Esophagus squamous epithelium (tissue), 5 donors: Measurements from ENCODE around the gene ZSWIM4. TPM values are rescaled to one million over a fixed set of nuclear protein-coding genes. Genes with fewer than 3 reads are reported as not detected.

Source experiments
- DNase-seq: peaks from one replicate; lab custom pipeline; 2025; lab: John Stamatoyannopoulos, UW
- H3K27ac ChIP-seq, 4 donors: fragments of 200-600 bp; sonication (generic); one replicate each; pipeline ENCODE4 v1.5.1; 2016 to 2019; ENCODE audit warnings: mild to moderate bottlenecking in 1 of 4
- H3K27me3 ChIP-seq, 4 donors: fragments of 200-600 bp; sonication (generic); 1 replicate in 3 of 4; 2 replicates in 1 of 4; pipeline versions ENCODE4 v1.5.1 to v1.6.0; 2017 to 2021; ENCODE audit warnings: antibody characterized with exemption in 1 of 4
- H3K36me3 ChIP-seq, 3 donors: fragments of 200-600 bp; sonication (generic); one replicate each; pipeline ENCODE4 v1.5.1; 2016 to 2019
- H3K4me1 ChIP-seq, 3 donors: fragments of 200-600 bp; sonication (generic); one replicate each; pipeline ENCODE4 v1.5.1; 2017 to 2019
- H3K4me3 ChIP-seq, 4 donors: fragments of 200-600 bp; sonication (generic); 1 replicate in 3 of 4; 2 replicates in 1 of 4; pipeline ENCODE4 v1.5.1; 2016 to 2019; ENCODE audit warnings: mild to moderate bottlenecking in 2 of 4, moderate library complexity in 1 of 4
- H3K9me3 ChIP-seq, 3 donors: fragments of 200-600 bp; sonication (generic); one replicate each; pipeline ENCODE4 v1.5.1; 2016 to 2019
- POLR2A ChIP-seq, 4 donors: fragments of 450-650 bp; IDR thresholded peaks; one replicate each; pipeline ENCODE4 v1.6.1; 2017; ENCODE audit warnings: antibody characterized with exemption in 4 of 4, mild to moderate bottlenecking in 4 of 4, moderate library complexity in 3 of 4
- WGBS, 2 donors: methylation state at CpG; one replicate each; pipeline ENCODE4 v1.1.5; 2018; 5-methylcytosine and 5-hydroxymethylcytosine counted together
- intact Hi-C: fragments of 100-400 bp; cut with DNase I; formaldehyde crosslinking; loops from one replicate; pipeline ENCODE4 v1.15.0; 2022
- total RNA-seq, 4 donors: library from RNA; depleted of rRNA; stranded (reverse); fragments of >200 nt; gene quantifications; one replicate each; pipeline ENCODE4 v1.1.0, GENCODE V29; 2016
- TF ChIP-seq, protein P1 (sequence below), 6 experiments: fragments of 450-650 bp in 4 of 6; fragments of 200-600 bp in 2 of 6; sonication (generic) in 2 of 6; IDR thresholded peaks; one replicate each; pipeline ENCODE4 v1.5.1; 2016 to 2019; ENCODE audit warnings: antibody characterized with exemption in 6 of 6, mild to moderate bottlenecking in 4 of 6, moderate library complexity in 4 of 6
- donor health status: DM: yes; HTN: yes; CAD: no.

Gene ZSWIM4
- total RNA-seq, 4 donors from 2014 or later: 7.2 to 41.4 (median 16.9) TPM

DNA sequence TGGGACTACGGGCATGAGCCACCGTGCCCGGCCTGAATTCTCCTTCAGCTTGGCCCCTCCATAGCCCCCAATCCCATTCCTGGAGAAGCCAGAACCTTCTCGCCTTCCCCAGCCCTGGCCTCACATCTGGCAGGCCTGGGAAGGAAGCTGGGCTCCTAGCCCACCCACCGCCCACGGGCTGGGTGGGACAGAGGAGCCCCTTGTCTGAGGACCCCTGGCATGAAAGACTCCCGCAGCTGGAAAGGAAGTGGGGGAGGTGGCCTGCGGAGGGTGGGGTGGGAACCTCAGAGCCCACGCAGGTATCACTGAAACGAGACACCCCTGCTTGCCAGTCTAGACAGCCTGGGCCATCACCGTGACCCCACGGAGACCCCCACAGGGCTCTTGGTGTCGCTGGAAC is 74.0 kb downstream of the ZSWIM4 start:
- Histone ChIP-seq H3K27ac (no peak overlapping the region), H3K9me3 (no peaks in the 10 kb centered on the region), H3K36me3 (no peaks in the 10 kb centered on the region), H3K4me1 (peaks cover 11 to 42% (median 18%) of the 10 kb centered on the region in 3 donors), H3K4me3 (no peak overlapping the region), H3K27me3 (peaks cover 0 to 25% (median 0%) of the 10 kb centered on the region in 4 donors)
- 84 to 87% methylated on average over 8 to 10 of the region's 13 CpGs for WGBS, 2 donors
- DNase-seq: no peak
- TF ChIP-seq, protein P1, sequence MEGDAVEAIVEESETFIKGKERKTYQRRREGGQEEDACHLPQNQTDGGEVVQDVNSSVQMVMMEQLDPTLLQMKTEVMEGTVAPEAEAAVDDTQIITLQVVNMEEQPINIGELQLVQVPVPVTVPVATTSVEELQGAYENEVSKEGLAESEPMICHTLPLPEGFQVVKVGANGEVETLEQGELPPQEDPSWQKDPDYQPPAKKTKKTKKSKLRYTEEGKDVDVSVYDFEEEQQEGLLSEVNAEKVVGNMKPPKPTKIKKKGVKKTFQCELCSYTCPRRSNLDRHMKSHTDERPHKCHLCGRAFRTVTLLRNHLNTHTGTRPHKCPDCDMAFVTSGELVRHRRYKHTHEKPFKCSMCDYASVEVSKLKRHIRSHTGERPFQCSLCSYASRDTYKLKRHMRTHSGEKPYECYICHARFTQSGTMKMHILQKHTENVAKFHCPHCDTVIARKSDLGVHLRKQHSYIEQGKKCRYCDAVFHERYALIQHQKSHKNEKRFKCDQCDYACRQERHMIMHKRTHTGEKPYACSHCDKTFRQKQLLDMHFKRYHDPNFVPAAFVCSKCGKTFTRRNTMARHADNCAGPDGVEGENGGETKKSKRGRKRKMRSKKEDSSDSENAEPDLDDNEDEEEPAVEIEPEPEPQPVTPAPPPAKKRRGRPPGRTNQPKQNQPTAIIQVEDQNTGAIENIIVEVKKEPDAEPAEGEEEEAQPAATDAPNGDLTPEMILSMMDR (IDR thresholded peaks at IDR 0.05): no peak
- no peak for TF ChIP-seq POLR2A (IDR thresholded peaks at IDR 0.05)
- intact Hi-C loops: loop anchor here (10.0 kb wide), 1 partner anchor 274 kb away; no protein-coding TSS in a partner anchor

DNA sequence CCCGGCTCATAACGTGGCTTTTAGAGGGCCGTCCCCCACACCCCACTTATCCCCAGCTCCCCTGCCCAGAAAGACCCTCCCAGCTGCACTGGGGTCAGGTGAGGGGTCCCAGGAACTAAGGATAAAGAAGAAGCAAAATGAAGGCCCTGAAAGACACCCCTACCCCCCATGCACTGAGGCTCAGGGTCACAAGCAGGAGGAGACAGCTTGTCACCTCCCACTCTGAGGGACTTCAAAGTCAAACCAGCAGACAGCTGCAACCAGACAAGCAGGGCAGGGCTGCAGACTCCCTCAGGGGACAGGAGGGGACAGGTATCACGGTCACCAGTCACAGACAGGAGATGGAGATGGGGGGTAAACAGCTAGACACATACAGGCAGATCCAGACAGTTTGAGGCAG is 75.6 kb downstream of the ZSWIM4 start:
- Histone ChIP-seq H3K36me3 (no peaks in the 10 kb centered on the region), H3K27me3 (peaks cover 0 to 13% (median 0%) of the 10 kb centered on the region in 4 donors), H3K9me3 (no peaks in the 10 kb centered on the region), H3K4me1 (peaks cover 10 to 28% (median 11%) of the 10 kb centered on the region in 3 donors), H3K27ac (no peak overlapping the region), H3K4me3 (no peak overlapping the region)
- no peak for DNase-seq
- intact Hi-C loops: no loop called here
- WGBS, 2 donors: 56 to 90% methylated on average over 1 to 3 of the region's 4 CpGs
- TF ChIP-seq, protein P1 (IDR thresholded peaks at IDR 0.05): no peak
- TF ChIP-seq POLR2A (IDR thresholded peaks at IDR 0.05): no peak

DNA sequence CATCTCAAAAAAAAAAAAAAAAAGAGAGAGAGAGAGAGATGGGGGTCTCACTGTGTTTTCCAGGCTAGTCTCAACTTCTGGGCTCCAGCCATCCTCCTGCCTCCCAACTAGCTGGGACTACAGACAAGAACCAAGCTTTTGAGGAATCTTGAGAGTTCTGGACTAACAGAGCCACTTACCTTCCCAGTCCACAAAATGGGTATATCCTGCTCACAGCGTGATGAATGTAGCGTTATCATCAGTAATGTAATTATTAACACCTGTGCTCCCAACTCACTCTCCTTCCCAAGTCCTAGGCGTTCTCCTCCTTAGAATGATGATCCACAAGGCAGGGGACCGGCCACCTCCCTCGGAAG is 77.1 kb downstream of the ZSWIM4 start:
- Histone ChIP-seq H3K4me1 (peaks cover 5 to 21% (median 5%) of the 10 kb centered on the region in 3 donors), H3K36me3 (no peaks in the 10 kb centered on the region), H3K9me3 (no peaks in the 10 kb centered on the region), H3K4me3 (peak overlapping the region in 3 of 4 donors; percentile 46 to 69 (median 54)), H3K27ac (no peak overlapping the region), H3K27me3 (peaks cover 0 to 6% (median 0%) of the 10 kb centered on the region in 4 donors)
- no peak for DNase-seq
- intact Hi-C loops: no loop called here
- TF ChIP-seq, protein P1 (IDR thresholded peaks at IDR 0.05): no peak
- TF ChIP-seq POLR2A (IDR thresholded peaks at IDR 0.05): no peak
- 44 to 47% methylated on average over 2 of the region's 5 CpGs for WGBS, 2 donors

DNA sequence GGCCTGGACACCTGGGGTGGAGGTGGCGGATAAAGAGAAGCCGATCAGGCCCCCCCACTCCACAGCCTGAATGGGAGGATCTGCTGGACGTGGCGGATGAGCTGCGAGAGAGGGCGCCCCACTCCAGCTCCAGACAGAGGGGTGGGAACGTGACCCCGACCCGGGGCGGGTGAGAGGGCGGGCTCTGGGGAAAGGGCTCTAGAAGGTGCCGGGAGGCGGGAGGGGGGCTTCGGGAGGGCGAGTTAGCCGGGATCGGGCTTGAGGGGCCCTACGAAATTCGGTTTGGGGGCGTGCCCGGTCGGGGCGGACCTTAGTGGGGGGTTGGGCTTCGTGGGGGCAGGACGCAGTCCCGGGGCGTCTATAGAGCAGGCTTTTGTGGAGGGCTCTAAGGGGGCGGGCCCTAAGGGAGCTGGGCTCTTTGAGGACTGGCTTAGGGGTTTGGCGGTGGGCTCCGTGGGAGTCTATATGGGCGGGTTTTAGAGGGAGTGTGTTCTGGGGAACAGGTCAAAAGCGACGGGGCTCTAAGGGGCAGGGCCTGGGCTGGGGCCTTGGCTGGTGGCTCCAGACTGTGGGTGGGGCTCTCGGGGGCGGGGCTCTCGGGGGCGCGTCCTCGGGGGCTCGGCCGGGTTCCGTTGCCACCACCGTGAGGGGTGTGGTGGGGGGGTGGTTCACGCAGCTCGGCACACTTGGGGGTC is 77.6 kb downstream of the ZSWIM4 start:
- H3K4me3 ChIP-seq: peak overlapping the region; percentile 26 to 69 (median 50)
- peaks cover 0 to 6% (median 0%) of the 10 kb centered on the region in 4 donors for H3K27me3 ChIP-seq
- intact Hi-C loops: no loop called here
- peaks cover 5 to 21% (median 5%) of the 10 kb centered on the region in 3 donors for H3K4me1 ChIP-seq
- H3K27ac ChIP-seq: peak overlapping the region in 2 of 4 donors; percentile 17 to 43
- 2 to 9% methylated on average over 11 to 23 of the region's 45 CpGs for WGBS, 2 donors
- DNase-seq: no peak
- no peaks in the 10 kb centered on the region for H3K36me3 ChIP-seq
- no peak for TF ChIP-seq POLR2A (IDR thresholded peaks at IDR 0.05)
- TF ChIP-seq, protein P1 (IDR thresholded peaks at IDR 0.05): peak in 1 of 6 experiments; percentile 5
- no peaks in the 10 kb centered on the region for H3K9me3 ChIP-seq

DNA sequence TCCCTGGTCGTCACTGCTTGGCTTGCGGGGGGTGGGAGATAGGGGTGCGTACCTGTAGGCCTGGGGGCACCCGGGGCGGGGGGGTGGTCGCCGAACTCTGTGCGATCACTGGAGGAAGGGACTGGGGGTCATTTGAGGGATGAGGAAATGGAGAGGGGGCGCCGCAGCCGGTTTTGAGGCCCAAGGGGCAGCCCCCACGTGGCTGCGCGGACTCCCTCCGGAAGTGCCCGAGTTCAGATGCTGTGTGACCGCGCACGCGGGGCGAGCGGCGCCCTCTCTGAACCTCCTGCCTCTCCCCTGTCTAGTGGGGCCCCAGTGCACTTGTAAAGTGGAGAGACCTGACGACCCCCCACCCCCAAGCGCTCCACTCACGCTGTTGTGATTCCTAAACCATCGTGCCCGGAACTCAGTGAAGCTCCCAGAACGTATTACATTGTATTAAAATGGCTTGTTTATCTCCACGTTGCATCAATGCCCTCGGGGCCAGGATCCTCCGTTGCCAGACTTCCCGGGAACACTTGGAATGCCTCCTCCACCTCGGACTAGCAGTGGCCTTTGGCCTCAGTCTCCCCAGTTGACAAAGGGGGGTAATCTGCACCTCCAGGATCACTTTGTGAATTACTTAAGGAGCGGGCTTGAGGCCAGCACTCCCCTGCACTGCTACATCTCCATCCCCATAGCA is 78.7 kb downstream of the ZSWIM4 start:
- TF ChIP-seq, protein P1 (IDR thresholded peaks at IDR 0.05): no peak
- TF ChIP-seq POLR2A (IDR thresholded peaks at IDR 0.05): no peak
- intact Hi-C loops: no loop called here
- 30 to 54% methylated on average over 9 to 24 of the region's 35 CpGs for WGBS, 2 donors
- H3K36me3 ChIP-seq: no peaks in the 10 kb centered on the region
- H3K27me3 ChIP-seq: peaks cover 0 to 6% (median 0%) of the 10 kb centered on the region in 4 donors
- no peak overlapping the region for H3K27ac ChIP-seq
- peaks cover 5 to 21% (median 5%) of the 10 kb centered on the region in 3 donors for H3K4me1 ChIP-seq
- no peak for DNase-seq
- no peaks in the 10 kb centered on the region for H3K9me3 ChIP-seq
- no peak overlapping the region for H3K4me3 ChIP-seq
